H9 (cell line): ENCODE data around the gene MN1. TPM values are rescaled to one million over a fixed set of nuclear protein-coding genes. Genes with fewer than 3 reads are reported as not detected.

Source experiments
- DNase-seq: peaks from one replicate; pipeline ENCODE4 v3.0.0-alpha.2; 2017
- H2AFZ ChIP-seq: one replicate; pipeline ENCODE4 v1.6.1; 2013; ENCODE audit warnings: mild to moderate bottlenecking, low read length, control low read depth, moderate library complexity
- H2AK5ac ChIP-seq: 2 replicates; pipeline ENCODE4 v1.6.1; 2013; ENCODE audit warnings: low read length, control low read depth, mixed read lengths; ENCODE audit not compliant: insufficient read length
- H2BK120ac ChIP-seq: one replicate; pipeline ENCODE4 v1.6.1; 2013; ENCODE audit warnings: low read depth, mild to moderate bottlenecking, low read length, control low read depth, inconsistent platforms; ENCODE audit not compliant: poor library complexity, severe bottlenecking
- H2BK12ac ChIP-seq: 2 replicates; pipeline ENCODE4 v1.6.1; 2013; ENCODE audit warnings: low read length, control low read depth, mixed read lengths, low read depth; ENCODE audit not compliant: insufficient read length
- H2BK15ac ChIP-seq: 2 replicates; pipeline ENCODE4 v1.6.1; 2013; ENCODE audit warnings: low read depth, low read length, control low read depth
- H2BK20ac ChIP-seq: one replicate; pipeline ENCODE4 v1.6.1; 2013; ENCODE audit warnings: low read depth, mild to moderate bottlenecking, low read length, control low read depth, inconsistent platforms; ENCODE audit not compliant: poor library complexity, severe bottlenecking
- H2BK5ac ChIP-seq: 2 replicates; pipeline ENCODE4 v1.6.1; 2013; ENCODE audit warnings: low read length, control low read depth, mixed read lengths; ENCODE audit not compliant: insufficient read length
- H3K14ac ChIP-seq: 2 replicates; pipeline ENCODE4 v1.6.1; 2013; ENCODE audit warnings: low read length, control low read depth; ENCODE audit not compliant: insufficient read depth
- H3K18ac ChIP-seq: 2 replicates; pipeline ENCODE4 v1.6.1; 2013; ENCODE audit warnings: low read depth, mild to moderate bottlenecking, mixed read lengths, low read length, control low read depth; ENCODE audit not compliant: insufficient read length
- H3K23ac ChIP-seq: 2 replicates; pipeline ENCODE4 v1.6.1; 2013; ENCODE audit warnings: low read length, control low read depth, mixed read lengths, low read depth; ENCODE audit not compliant: insufficient read length
- H3K23me2 ChIP-seq: 2 replicates; pipeline ENCODE4 v1.6.1; 2013; ENCODE audit warnings: low read depth, mild to moderate bottlenecking, mixed read lengths, low read length, control low read depth; ENCODE audit not compliant: insufficient read length, poor library complexity, severe bottlenecking
- H3K27ac ChIP-seq: 2 replicates; pipeline ENCODE4 v1.5.1; 2013; ENCODE audit warnings: low read length, control low read depth, mixed read lengths, low read depth; ENCODE audit not compliant: insufficient read length
- H3K27me3 ChIP-seq: 2 replicates; pipeline ENCODE4 v1.6.1; 2013; ENCODE audit warnings: low read length, control low read depth, inconsistent platforms; ENCODE audit not compliant: insufficient read depth
- H3K4ac ChIP-seq: 2 replicates; pipeline ENCODE4 v1.6.1; 2013; ENCODE audit warnings: low read depth, mild to moderate bottlenecking, control low read depth, inconsistent platforms, low read length, moderate library complexity
- H3K4me1 ChIP-seq: 2 replicates; pipeline ENCODE4 v1.6.1; 2013; ENCODE audit warnings: low read length, control low read depth, inconsistent platforms; ENCODE audit not compliant: insufficient read depth
- H3K4me2 ChIP-seq: 2 replicates; pipeline ENCODE4 v1.6.1; 2013; ENCODE audit warnings: low read length, control low read depth, mixed read lengths; ENCODE audit not compliant: insufficient read length, insufficient read depth
- H3K56ac ChIP-seq: 2 replicates; pipeline ENCODE4 v1.6.1; 2013; ENCODE audit warnings: low read depth, mild to moderate bottlenecking, mixed read lengths, low read length, control low read depth; ENCODE audit not compliant: insufficient read length
- H3K79me1 ChIP-seq: 2 replicates; pipeline ENCODE4 v1.6.1; 2013; ENCODE audit warnings: low read depth, mild to moderate bottlenecking, moderate library complexity, low read length, control low read depth, inconsistent platforms; ENCODE audit not compliant: insufficient read depth, poor library complexity, severe bottlenecking
- H3K79me2 ChIP-seq: 2 replicates; pipeline ENCODE4 v1.6.1; 2013; ENCODE audit warnings: low read length, control low read depth, inconsistent platforms; ENCODE audit not compliant: insufficient read depth
- H3K9ac ChIP-seq: 2 replicates; pipeline ENCODE4 v1.6.1; 2013; ENCODE audit warnings: low read length, control low read depth, mixed read lengths; ENCODE audit not compliant: insufficient read length; ENCODE audit errors: extremely low read depth
- H3K9me3 ChIP-seq: one replicate; pipeline ENCODE4 v1.6.1; 2013; ENCODE audit warnings: low read depth, low read length, inconsistent platforms; ENCODE audit not compliant: control insufficient read depth
- H3T11ph ChIP-seq: one replicate; pipeline ENCODE4 v1.6.1; 2013; ENCODE audit warnings: mild to moderate bottlenecking, low read length, control low read depth, inconsistent platforms
- H4K20me1 ChIP-seq: one replicate; pipeline ENCODE4 v1.6.1; 2013; ENCODE audit not compliant: control insufficient read depth, insufficient read length, insufficient read depth
- H4K5ac ChIP-seq: 2 replicates; pipeline ENCODE4 v1.6.1; 2013; ENCODE audit warnings: low read depth, mild to moderate bottlenecking, mixed read lengths, low read length, control low read depth; ENCODE audit not compliant: insufficient read length
- H4K8ac ChIP-seq: replicated peaks from 2 replicates; pipeline ENCODE4 v1.6.1; 2013; ENCODE audit warnings: low read length, control low read depth, mixed read lengths, low read depth; ENCODE audit not compliant: insufficient read length
- H4K91ac ChIP-seq: 2 replicates; pipeline ENCODE4 v1.6.1; 2013; ENCODE audit warnings: low read depth, mild to moderate bottlenecking, moderate library complexity, mixed read lengths, low read length, control low read depth; ENCODE audit not compliant: insufficient read length
- H3K27ac Mint-ChIP-seq, 3 experiments: 2 replicates in 2 of 3; 3 replicates in 1 of 3; pipeline ENCODE4 v1.8.0; 2020 to 2021; ENCODE audit warnings: mixed read lengths in 3 of 3, mild to moderate bottlenecking in 1 of 3, moderate library complexity in 1 of 3
- H3K27me3 Mint-ChIP-seq: 2 replicates; pipeline ENCODE4 v1.8.0; 2021; ENCODE audit warnings: low read depth, mild to moderate bottlenecking, moderate library complexity, mixed read lengths
- H3K36me3 Mint-ChIP-seq, 3 experiments: 2 replicates in 2 of 3; 3 replicates in 1 of 3; pipeline ENCODE4 v1.8.0; 2020 to 2021; ENCODE audit warnings: low read depth in 3 of 3, mixed read lengths in 3 of 3; ENCODE audit not compliant: insufficient read depth in 1 of 3
- H3K4me1 Mint-ChIP-seq, 2 experiments: 2 replicates each; pipeline ENCODE4 v1.8.0; 2020; ENCODE audit warnings: mixed read lengths in 2 of 2
- H3K4me3 Mint-ChIP-seq, 2 experiments: 2 replicates in 1 of 2; 3 replicates in 1 of 2; pipeline ENCODE4 v1.8.0; 2020 to 2021; ENCODE audit warnings: mild to moderate bottlenecking in 2 of 2, mixed read lengths in 2 of 2, moderate library complexity in 1 of 2
- H3K9me3 Mint-ChIP-seq, 2 experiments: 2 replicates in 1 of 2; 3 replicates in 1 of 2; pipeline ENCODE4 v1.8.0; 2020; ENCODE audit warnings: mild to moderate bottlenecking in 2 of 2, mixed read lengths in 2 of 2, moderate library complexity in 1 of 2
- whole genome bisulfite sequencing: extraction: QIAGEN DNeasy Blood & Tissue Kit; methylation state at CpG from one replicate; pipeline ENCODE4 v1.1.7; 2013; ENCODE audit warnings: missing lambda C conversion rate, low lambda C conversion rate, mixed read lengths; ENCODE audit not compliant: insufficient read length; ENCODE audit errors: extremely low coverage; 5-methylcytosine and 5-hydroxymethylcytosine counted together
- total RNA-seq: library from RNA; stranded (reverse); gene quantifications from 2 replicates; pipeline ENCODE4 v1.2.1, GENCODE V29; 2021
- TF ChIP-seq, protein P1 (sequence below): fragments of 200-600 bp; sonication (generic); conservative IDR thresholded peaks from 3 replicates; pipeline ENCODE4 v1.8.0; 2021; ENCODE audit warnings: antibody characterized with exemption, mild to moderate bottlenecking

MN1 gene
- total RNA-seq, 1 experiment from 2014 or later, result 2.8 TPM

DNA sequence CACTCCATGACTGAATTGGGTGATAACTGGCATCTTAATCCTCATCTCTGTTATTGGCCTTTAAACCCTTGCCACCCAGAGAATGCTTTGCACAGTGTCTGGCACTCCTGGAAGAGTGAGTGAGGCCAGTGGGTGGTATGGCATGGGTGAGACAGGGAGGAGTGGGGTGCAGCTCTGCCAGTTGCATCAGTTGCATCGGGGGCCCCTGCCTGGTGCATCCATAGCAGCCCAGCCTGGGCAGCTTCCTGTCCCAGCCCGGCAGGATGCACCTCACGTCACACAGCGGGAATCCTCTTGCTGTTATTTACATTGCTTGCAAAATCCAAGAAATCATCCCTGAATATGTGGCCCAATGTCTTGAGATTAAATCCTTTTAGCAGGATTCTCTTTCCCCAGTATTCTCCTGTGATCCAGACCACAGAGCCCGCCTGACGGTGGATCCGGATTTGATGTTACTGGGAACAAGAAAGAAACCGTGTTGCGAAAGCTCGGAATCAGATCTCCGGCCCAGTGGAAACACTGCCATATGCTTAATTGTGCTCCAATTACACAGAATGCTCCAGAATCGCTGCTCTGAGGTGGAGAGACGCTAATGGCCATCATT lies 37.6 kb upstream of the MN1 start:
- DNase-seq, result no peak
- H3K27me3 Mint-ChIP-seq, result peaks cover 3% of the 10 kb centered on the region; the same call in 1 of the 2 replicates
- WGBS, result no CpG with 5 or more reads among the region's 13 CpGs

More for the DNA sequence above, 37.6 kb upstream of the MN1 start:
- TF ChIP-seq, protein P1, sequence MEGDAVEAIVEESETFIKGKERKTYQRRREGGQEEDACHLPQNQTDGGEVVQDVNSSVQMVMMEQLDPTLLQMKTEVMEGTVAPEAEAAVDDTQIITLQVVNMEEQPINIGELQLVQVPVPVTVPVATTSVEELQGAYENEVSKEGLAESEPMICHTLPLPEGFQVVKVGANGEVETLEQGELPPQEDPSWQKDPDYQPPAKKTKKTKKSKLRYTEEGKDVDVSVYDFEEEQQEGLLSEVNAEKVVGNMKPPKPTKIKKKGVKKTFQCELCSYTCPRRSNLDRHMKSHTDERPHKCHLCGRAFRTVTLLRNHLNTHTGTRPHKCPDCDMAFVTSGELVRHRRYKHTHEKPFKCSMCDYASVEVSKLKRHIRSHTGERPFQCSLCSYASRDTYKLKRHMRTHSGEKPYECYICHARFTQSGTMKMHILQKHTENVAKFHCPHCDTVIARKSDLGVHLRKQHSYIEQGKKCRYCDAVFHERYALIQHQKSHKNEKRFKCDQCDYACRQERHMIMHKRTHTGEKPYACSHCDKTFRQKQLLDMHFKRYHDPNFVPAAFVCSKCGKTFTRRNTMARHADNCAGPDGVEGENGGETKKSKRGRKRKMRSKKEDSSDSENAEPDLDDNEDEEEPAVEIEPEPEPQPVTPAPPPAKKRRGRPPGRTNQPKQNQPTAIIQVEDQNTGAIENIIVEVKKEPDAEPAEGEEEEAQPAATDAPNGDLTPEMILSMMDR, result no peak
- Histone ChIP-seq H3T11ph (no peak overlapping the region), H3K9me3 (no peaks in the 10 kb centered on the region), H3K14ac (no peak overlapping the region), H2BK5ac (no peak overlapping the region), H4K5ac (no peak overlapping the region), H3K9ac (no peak overlapping the region), H2BK15ac (no peak overlapping the region), H3K56ac (no peak overlapping the region), H2BK12ac (no peak overlapping the region), H2AFZ (no peak overlapping the region), H3K23ac (no peak overlapping the region), H3K27me3 (no peaks in the 10 kb centered on the region), H2AK5ac (no peak overlapping the region), H2BK20ac (no peak overlapping the region), H3K18ac (no peak overlapping the region), H3K79me1 (no peaks in the 10 kb centered on the region), H3K4ac (no peak overlapping the region), H4K91ac (no peak overlapping the region), H4K20me1 (no peaks in the 10 kb centered on the region), H3K79me2 (no peaks in the 10 kb centered on the region), H3K4me2 (no peak overlapping the region), H3K4me1 (peaks cover 3% of the 10 kb centered on the region; the same call in 1 of the 2 replicates), H3K23me2 (no peaks in the 10 kb centered on the region), H4K8ac (no peak overlapping the region), H2BK120ac (no peak overlapping the region), H3K27ac (no peak overlapping the region)
- Mint-ChIP-seq H3K27ac (no peak overlapping the region), H3K36me3 (peaks cover 6 to 17% (median 8%) of the 10 kb centered on the region in 3 experiments), H3K9me3 (peaks cover 12 to 16% of the 10 kb centered on the region in 2 experiments), H3K4me1 (peaks cover 26 to 27% of the 10 kb centered on the region in 2 experiments), H3K4me3 (no peak overlapping the region)
